NOMO-1 treated with DMSO at 0.1 percent for 48 hours (cell line): Measurements from ENCODE around the gene GCNT2.
"Not testable (repeated sequence)": the region's sequence is repeated elsewhere in the genome, so short reads cannot be mapped to it uniquely, and the experiment has no call there.

Experiments used
- DNase-seq: peaks from one replicate; lab custom pipeline; 2025; ENCODE audit not compliant: unreplicated experiment; lab: John Stamatoyannopoulos, UW

The GCNT2 gene

DNA sequence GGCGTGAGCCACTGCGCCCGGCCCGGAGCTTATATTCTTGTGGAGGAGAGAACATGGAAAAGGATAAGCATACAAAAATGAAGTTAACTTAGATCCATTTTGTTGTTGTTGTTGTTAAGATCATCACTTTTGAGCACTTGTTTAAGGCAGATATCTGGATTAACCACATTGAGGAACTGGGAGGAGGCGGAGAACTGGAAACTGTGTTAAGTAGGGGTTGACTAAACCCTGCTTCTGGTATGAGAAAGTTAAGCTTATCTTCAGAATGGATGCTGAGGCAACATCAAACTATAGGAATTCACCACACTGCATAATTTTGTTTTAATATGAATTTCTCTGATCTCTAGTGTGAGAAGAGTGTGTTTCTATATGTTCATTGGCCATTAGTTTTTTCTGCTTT is 57.6 kb downstream of the GCNT2 start:
- DNase-seq: no peak

DNA sequence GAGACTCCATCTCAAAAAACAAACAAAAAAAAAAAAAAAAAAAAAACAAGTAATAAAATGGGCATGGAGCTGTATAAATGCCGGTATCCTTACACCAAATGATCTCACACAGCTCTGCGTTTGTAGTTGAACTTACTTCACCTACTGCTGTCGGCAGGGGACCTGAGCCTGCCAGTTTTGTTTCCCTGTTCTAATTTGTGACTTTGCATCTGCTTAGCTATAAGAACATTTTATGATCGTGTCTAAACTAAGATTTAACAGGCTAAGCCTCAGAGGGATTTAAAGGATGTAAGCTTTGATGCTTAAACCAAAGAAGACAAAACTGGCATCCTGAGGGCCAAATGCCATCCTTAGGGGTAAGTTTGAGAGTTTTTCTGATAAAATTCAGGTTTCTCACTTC is 58.7 kb downstream of the GCNT2 start:
- no peak for DNase-seq

GRCh38 chr6:10580570-10580969 is 59.4 kb downstream of the GCNT2 start:
- DNase-seq: no peak

DNA sequence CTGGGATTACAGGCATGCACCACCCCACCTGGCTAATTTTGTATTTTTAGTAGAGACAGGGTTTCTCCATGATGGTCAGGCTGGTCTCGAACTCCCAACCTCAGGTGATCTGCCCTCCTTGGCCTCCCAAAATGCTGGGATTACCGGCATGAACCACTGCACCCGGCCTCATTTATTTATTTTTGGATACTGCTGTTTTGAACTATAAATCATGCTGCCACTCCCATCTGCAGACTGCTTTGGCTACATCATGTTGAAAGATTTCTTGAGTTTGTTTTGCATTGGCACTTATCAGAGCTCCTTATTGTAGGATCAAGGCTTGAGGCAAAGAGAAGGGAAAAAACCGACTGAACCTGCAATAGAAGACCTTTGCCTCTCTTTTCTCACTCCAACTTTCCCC is 60.3 kb downstream of the GCNT2 start:
- not testable (repeated sequence) for DNase-seq

- no peak for DNase-seq
Measured at GRCh38 chr6:10582774-10583508, 61.8 kb downstream of the GCNT2 start.

GRCh38 chr6:10583509-10583901 is 62.4 kb downstream of the GCNT2 start:
- no peak for DNase-seq

DNA sequence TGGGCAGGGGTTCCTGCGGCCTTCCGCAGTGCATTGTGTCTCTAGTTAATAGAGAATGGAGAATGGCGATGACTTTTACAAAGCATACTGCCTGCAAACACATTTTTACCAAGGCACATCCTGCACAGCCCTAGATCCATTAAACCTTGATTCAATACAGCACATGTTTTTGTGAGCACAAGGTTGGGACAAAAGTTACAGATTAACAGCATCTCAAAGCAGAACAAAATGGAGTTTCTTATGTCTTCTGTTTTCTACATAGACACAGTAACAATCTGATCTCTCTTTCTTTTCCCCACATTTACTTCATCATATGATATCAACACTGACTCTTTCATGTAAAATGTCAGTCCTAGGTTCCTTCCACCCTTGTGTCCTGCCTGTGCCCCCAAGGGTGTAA is 63.5 kb downstream of the GCNT2 start:
- no peak for DNase-seq

DNA sequence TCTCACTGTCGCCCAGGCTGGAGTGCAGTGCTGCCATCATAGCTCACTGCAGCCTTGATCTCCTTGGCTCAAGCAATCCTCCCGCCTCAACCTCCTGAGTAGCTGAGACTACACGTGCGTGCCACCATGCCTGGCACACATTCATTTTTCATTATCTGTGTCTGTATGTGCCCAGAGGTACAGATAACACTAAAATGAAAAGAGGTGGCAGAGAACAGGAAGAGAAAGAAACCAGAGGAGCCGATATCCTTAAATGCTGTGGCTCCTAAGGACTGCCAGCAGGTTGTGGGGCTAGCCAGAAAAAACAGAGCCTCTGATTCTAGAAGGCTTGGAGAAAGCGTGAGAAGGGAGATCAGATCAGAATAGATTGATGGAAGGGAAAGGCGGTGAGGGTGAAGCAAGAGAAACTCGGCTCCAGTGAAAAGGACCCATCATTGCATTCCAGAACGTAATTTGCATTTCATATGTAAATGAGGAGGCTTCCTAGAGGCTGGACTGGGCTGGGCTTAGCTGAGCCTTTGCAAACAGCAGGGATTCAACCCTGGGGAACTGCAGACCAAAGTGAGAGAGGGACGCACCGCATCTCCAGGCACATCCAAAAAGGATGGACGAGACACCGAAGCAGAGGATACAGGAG is 64.2 kb downstream of the GCNT2 start:
- DNase-seq: no peak

DNA sequence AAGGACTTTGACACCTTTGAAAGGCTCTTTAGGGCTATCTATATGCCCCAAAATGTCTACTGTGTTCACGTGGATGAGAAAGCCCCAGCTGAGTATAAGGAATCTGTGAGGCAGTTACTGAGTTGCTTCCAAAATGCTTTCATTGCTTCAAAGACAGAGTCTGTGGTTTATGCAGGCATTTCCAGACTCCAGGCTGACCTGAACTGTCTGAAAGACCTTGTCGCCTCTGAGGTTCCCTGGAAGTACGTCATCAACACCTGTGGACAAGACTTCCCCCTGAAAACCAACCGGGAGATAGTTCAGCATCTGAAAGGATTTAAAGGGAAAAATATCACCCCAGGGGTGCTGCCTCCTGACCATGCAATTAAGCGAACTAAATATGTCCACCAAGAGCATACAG is 65.2 kb downstream of the GCNT2 start:
- no peak for DNase-seq

- no peak for DNase-seq
Measured at GRCh38 chr6:10587656-10588406, 66.7 kb downstream of the GCNT2 start.

DNA sequence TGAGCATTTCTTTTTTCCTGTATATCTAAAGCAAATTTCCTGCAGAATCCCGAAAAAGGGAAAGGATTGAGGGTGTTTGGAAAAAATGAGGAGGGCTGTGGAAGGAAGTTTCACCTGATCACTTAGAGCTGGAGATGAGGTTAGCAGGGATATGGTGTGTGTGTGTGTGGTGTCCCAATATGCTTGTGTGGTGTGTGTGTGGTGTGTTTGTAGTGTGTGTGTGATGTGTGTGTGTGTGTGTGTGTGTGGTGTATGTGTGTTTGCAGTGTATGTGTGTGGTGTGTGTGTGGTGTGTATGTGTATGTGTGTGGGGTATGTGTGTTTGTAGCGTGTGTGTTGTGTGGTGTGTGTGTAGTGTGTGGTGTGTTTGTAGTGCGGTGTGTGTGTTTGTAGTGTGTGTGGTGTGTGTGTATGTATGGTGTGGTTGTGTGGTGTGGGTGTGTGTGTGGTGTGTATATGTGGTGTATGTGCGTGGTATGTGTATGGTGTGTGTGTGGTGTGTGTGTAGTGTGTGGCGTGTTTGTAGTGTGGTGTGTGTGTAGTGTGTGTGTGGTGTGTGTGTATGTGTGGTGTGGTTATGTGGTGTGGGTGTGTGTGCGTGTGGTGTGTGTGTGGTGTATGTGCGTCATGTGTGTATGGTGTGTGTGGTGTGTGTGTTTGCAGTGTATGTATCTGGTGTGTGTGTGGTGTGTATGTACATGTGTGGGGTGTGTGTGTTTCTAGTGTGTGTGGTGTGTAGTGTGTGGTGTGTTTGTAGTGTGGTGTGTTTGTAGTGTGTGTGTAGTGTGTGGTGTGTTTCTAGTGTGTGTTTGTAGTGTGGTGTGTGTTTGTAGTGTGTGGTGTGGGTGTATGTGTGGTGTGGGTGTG is 67.6 kb downstream of the GCNT2 start:
- no peak for DNase-seq

DNA sequence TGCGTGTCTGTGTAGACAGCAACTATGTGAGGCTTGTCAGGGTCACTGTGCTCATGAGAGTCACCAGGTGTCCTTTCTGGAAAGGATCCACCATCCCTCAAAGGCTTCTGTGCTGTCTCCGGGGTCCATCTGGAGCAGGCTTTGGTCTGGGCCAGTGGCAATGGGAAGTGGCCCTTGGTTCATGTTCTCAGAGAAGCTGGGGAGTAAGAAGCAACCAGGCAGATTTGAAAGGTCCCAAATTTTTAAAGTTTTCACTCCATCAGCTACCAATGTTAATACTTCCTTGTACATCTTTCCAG is 68.2 kb downstream of the GCNT2 start:
- no peak for DNase-seq

GRCh38 chr6:10589983-10590382 is 68.8 kb downstream of the GCNT2 start:
- DNase-seq: no peak

GRCh38 chr6:10591422-10592160 is 70.4 kb downstream of the GCNT2 start:
- DNase-seq: no peak

DNA sequence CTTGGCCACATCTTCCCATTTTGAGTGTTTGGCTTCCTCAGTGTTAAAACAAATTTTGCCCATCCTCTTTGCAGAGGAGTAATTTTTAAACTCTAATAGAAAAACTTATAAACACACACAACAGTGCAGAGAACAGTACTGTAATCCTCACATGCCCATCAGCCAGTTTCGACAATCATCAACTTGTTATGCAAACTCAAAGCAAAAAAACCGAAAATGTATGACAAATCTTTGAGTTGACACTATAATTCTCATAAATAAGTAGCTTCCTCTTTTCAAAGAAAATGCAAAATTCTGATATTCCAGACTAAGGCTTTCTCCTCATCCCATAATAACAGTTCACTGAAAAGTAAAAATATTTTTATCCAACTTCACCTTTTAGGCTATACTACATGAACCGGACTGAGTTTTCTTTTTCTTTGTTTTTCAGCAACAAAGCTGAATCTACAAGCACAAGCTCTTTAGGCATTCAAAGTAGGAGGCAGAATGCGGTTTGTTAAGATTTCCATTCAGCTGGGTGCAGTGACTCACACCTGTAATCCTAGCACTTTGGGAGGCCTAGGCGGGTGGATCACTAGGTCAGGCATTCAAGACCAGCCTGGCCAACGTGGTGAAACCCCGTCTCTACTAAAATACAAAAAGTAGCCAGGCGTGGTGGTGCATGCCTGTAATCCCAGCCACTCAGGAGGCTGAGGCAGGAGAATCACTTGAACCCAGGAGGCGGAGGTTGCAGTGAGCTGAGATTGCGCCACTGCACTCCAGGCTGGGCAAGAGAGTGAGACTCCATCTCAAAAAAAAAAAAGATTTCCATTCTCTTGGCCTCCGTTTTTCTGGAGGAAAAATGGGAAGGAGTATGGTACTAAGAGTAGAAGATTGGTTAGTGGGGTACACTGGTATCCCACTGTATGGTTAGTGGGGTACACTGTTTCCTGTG is 74.8 kb downstream of the GCNT2 start:
- peak; percentile 85 for DNase-seq

GRCh38 chr6:10597499-10598001 is 76.4 kb downstream of the GCNT2 start:
- no peak for DNase-seq

GRCh38 chr6:10598084-10598960 is 77.2 kb downstream of the GCNT2 start:
- peak; percentile 95 for DNase-seq

GRCh38 chr6:10599046-10599445 is 77.9 kb downstream of the GCNT2 start:
- no peak for DNase-seq
